ENCODE data around the gene NAT8L.

Gene NAT8L

GRCh38 chr4:2074588-2074987, 15.5 kb downstream of the NAT8L start:
- H3K4me3 ChIP-seq (ENCODE audit: low read depth, low read length) = no peak overlapping the region

GRCh38 chr4:2075171-2075986, 16.3 kb downstream of the NAT8L start:
- H3K4me3 ChIP-seq (ENCODE audit: low read depth, low read length) = no peak overlapping the region

- H3K4me3 ChIP-seq (ENCODE audit: low read depth, low read length) = no peak overlapping the region
Observed at GRCh38 chr4:2075987-2076907, 17.1 kb downstream of the NAT8L start.

- no peak overlapping the region for H3K4me3 ChIP-seq (ENCODE audit: low read depth, low read length)
Observed at GRCh38 chr4:2076908-2077536, 17.9 kb downstream of the NAT8L start.

- H3K4me3 ChIP-seq (ENCODE audit: low read depth, low read length) = no peak overlapping the region
Observed at GRCh38 chr4:2077537-2078460, 18.7 kb downstream of the NAT8L start.

GRCh38 chr4:2078584-2078983, 19.5 kb downstream of the NAT8L start:
- no peak overlapping the region for H3K4me3 ChIP-seq (ENCODE audit: low read depth, low read length)

- H3K4me3 ChIP-seq (ENCODE audit: low read depth, low read length) = no peak overlapping the region
Observed at GRCh38 chr4:2079006-2079405, 19.9 kb downstream of the NAT8L start.

- H3K4me3 ChIP-seq (ENCODE audit: low read depth, low read length) = no peak overlapping the region
Observed at GRCh38 chr4:2079926-2080325, 20.8 kb downstream of the NAT8L start.

- H3K4me3 ChIP-seq (ENCODE audit: low read depth, low read length) = no peak overlapping the region
Observed at GRCh38 chr4:2080429-2081300, 21.5 kb downstream of the NAT8L start.

GRCh38 chr4:2081540-2081939, 22.4 kb downstream of the NAT8L start:
- no peak overlapping the region for H3K4me3 ChIP-seq (ENCODE audit: low read depth, low read length)

GRCh38 chr4:2082118-2082517, 23.0 kb downstream of the NAT8L start:
- no peak overlapping the region for H3K4me3 ChIP-seq (ENCODE audit: low read depth, low read length)

- no peak overlapping the region for H3K4me3 ChIP-seq (ENCODE audit: low read depth, low read length)
Observed at GRCh38 chr4:2082627-2083026, 23.5 kb downstream of the NAT8L start.

GRCh38 chr4:2083116-2083825, 24.1 kb downstream of the NAT8L start:
- no peak overlapping the region for H3K4me3 ChIP-seq (ENCODE audit: low read depth, low read length)

- no peak overlapping the region for H3K4me3 ChIP-seq (ENCODE audit: low read depth, low read length)
Observed at GRCh38 chr4:2083826-2084160, 24.7 kb downstream of the NAT8L start.

- H3K4me3 ChIP-seq (ENCODE audit: low read depth, low read length) = no peak overlapping the region
Observed at GRCh38 chr4:2084316-2084715, 25.2 kb downstream of the NAT8L start.

- no peak overlapping the region for H3K4me3 ChIP-seq (ENCODE audit: low read depth, low read length)
Observed at GRCh38 chr4:2085496-2085901, 26.4 kb downstream of the NAT8L start.

GRCh38 chr4:2087170-2087569, 28.0 kb downstream of the NAT8L start:
- no peak overlapping the region for H3K4me3 ChIP-seq (ENCODE audit: low read depth, low read length)

GRCh38 chr4:2089222-2089621, 30.1 kb downstream of the NAT8L start:
- H3K4me3 ChIP-seq (ENCODE audit: low read depth, low read length) = no peak overlapping the region

GRCh38 chr4:2090642-2091041, 31.5 kb downstream of the NAT8L start:
- H3K4me3 ChIP-seq (ENCODE audit: low read depth, low read length) = no peak overlapping the region
